ENCODE measurements around the gene ZNF423.

GRCh38 chr16:49547448-49547847 lies 308.5 kb downstream of the ZNF423 start:
- no peak for TF ChIP-seq CTCF (IDR thresholded peaks at IDR 0.05 in 8 of 11, conservative IDR thresholded peaks at IDR 0.05 in 3 of 11)
- TF ChIP-seq POLR2A (IDR thresholded peaks at IDR 0.05), result no peak
